NOMO-1 (cell line): ENCODE measurements around the gene NOD1.
A peak's percentile ranks its signal among the peaks of the same experiment; 100 is the strongest.
"Not testable (repeated sequence)": the region's sequence is repeated elsewhere in the genome, so short reads cannot be mapped to it uniquely, and the experiment has no call there.

Experiments
- DNase-seq, 2 experiments: peaks; one replicate each; lab custom pipeline; 2025; ENCODE audit not compliant: unreplicated experiment in 2 of 2; lab: John Stamatoyannopoulos, UW

NOD1 gene, protein sequence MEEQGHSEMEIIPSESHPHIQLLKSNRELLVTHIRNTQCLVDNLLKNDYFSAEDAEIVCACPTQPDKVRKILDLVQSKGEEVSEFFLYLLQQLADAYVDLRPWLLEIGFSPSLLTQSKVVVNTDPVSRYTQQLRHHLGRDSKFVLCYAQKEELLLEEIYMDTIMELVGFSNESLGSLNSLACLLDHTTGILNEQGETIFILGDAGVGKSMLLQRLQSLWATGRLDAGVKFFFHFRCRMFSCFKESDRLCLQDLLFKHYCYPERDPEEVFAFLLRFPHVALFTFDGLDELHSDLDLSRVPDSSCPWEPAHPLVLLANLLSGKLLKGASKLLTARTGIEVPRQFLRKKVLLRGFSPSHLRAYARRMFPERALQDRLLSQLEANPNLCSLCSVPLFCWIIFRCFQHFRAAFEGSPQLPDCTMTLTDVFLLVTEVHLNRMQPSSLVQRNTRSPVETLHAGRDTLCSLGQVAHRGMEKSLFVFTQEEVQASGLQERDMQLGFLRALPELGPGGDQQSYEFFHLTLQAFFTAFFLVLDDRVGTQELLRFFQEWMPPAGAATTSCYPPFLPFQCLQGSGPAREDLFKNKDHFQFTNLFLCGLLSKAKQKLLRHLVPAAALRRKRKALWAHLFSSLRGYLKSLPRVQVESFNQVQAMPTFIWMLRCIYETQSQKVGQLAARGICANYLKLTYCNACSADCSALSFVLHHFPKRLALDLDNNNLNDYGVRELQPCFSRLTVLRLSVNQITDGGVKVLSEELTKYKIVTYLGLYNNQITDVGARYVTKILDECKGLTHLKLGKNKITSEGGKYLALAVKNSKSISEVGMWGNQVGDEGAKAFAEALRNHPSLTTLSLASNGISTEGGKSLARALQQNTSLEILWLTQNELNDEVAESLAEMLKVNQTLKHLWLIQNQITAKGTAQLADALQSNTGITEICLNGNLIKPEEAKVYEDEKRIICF

GRCh38 chr7:30478349-30479201, at the start of gene NOD1:
TSS of gene NOD1 (minus strand) at chr7:30478784. CDS start at chr7:30456921, 21,863 bp downstream.
- peak; percentile 70 to 83 for DNase-seq

DNA sequence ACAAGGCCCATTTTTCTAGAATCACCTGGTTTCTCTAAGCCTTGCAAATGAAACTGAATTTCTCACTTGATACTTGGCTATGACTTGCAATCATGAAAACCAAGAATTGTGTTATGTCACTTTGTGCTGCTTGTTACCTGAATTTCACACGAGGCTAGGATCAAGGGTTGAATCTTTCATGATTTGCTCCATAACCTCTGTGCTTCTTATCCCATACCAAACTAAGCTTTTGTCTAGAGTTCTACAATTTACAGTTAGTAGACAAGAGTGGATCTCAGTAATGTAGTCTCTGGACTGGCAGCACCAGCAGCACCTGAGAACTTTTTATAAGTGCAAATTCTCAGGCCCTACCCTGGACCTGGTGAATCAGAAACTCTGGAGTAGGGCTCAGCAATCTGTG, 48.7 kb upstream of the NOD1 start:
- not testable (repeated sequence) for DNase-seq

GRCh38 chr7:30526163-30526562, 47.6 kb upstream of the NOD1 start:
- no peak for DNase-seq

- no peak for DNase-seq
Measured at GRCh38 chr7:30525429-30525828, 46.8 kb upstream of the NOD1 start.

DNA sequence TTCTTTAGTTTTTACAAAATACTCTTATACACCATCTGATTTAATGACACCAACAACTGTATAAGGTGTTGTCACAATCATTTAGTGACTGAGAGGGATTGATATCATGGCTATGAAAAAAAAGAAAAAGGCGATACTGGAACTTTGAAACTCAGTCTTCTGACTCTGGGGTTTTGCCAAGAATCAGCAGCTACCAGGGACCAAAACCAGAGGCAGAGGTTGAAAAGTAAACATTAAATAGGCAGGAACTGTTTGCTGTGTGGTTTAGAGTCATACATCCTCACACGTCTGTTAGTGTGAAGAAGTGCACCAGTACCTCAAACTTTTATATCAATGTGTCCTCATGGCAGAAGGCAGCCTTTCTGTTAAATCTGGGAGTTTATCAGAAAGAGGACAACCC, 46.0 kb upstream of the NOD1 start:
- no peak for DNase-seq

- DNase-seq: no peak
Measured at GRCh38 chr7:30523466-30523865, 44.9 kb upstream of the NOD1 start.

GRCh38 chr7:30522159-30522558, 43.6 kb upstream of the NOD1 start:
- DNase-seq: no peak

DNA sequence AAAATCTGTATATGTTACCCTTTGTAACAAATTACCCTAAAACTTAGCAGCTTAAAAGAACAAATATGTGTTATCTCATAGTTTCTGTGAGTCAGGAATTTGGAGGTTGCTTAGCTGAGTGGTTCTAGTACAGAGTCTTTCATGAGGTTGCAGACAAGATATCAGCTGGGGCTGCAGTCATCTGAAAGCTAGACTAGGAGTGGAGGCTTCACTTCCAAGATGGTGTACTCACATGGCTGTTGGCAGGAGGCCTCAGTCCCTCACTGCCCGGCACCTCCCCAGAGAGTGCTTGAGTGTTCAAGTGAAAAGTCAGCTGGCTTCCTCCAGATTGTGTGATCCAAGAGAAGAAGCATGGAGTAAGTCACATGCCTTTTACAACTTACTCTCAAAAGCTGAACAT, 42.9 kb upstream of the NOD1 start:
- no peak for DNase-seq

GRCh38 chr7:30519122-30519521, 40.5 kb upstream of the NOD1 start:
- no peak for DNase-seq

DNA sequence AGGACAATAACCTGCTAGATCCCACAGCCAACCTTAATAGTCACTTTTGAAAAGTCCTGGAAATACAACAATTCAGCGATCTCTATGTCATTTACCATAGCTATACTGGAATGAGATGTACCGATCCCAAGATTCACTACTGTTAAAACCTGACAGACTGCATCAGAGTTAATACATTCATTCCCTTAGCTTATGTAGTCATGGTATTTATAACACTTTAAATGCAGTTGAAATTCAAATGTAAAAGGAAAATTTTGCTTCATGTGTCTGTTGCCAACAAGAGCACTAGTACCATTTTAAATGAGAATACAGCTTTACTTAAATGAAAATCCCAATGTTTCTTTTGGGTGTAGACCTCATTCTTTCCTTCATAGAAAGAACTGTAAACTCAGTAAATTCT, 37.2 kb upstream of the NOD1 start:
- no peak for DNase-seq

- DNase-seq: no peak
Measured at GRCh38 chr7:30514776-30515175, 36.2 kb upstream of the NOD1 start.

DNA sequence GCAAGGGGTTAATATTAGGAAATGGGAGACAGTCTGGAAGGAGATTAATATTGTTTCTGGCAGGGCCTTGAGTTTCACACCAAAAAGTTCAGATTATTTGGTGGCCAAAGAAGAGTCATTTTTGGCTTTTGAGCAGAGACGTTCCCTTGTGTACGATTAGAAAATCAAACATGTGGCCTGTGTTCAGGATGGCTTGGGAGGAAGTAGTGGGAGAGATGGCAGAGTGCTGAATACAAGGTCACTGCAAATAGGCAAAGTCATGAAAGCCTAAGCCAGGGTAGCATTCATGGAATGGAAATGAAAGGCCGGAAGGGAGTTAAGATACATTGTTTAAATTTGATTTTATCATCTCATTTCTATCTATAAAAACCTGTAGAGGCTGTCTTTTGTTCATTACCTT, 35.6 kb upstream of the NOD1 start:
- no peak for DNase-seq

DNA sequence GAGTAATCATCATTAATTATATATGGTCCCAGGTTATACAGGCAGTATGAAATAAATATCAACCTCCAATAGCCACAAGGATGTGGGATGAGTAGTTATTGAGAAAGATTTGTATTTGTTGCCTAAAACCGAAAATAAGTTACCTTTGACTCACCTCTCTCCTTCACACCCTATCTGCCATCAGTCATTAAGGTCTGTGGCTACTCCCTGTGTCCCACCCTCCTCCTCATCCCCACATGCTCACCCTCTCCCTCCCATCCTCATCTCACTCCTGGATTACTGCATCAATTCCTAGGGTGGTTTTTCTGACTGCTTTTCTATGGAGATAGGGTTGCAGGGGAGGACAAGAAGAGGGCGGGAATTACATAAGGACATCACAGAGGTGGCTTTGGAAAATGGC, 35.2 kb upstream of the NOD1 start:
- DNase-seq: no peak

- DNase-seq: no peak
Measured at GRCh38 chr7:30511973-30512662, 33.5 kb upstream of the NOD1 start.

DNA sequence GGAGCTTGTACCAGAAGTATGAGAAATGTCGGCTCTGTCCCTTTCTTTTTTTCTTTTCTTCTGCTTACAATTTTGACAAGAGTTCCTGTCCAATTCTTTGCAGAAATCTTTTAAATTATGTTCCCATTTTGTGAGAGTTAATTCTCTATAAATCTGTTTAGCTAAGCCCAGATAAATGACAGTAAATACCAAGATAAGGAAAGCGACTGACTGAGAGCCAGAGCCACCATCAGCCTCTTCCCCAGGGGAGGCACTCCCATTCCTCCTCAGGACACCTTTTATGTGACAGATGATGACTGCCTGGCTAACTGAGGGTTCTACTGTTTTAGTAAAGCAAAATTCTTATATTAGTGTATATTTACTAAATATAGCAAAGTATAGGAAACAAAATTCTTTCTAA, 32.9 kb upstream of the NOD1 start:
- DNase-seq: no peak

DNA sequence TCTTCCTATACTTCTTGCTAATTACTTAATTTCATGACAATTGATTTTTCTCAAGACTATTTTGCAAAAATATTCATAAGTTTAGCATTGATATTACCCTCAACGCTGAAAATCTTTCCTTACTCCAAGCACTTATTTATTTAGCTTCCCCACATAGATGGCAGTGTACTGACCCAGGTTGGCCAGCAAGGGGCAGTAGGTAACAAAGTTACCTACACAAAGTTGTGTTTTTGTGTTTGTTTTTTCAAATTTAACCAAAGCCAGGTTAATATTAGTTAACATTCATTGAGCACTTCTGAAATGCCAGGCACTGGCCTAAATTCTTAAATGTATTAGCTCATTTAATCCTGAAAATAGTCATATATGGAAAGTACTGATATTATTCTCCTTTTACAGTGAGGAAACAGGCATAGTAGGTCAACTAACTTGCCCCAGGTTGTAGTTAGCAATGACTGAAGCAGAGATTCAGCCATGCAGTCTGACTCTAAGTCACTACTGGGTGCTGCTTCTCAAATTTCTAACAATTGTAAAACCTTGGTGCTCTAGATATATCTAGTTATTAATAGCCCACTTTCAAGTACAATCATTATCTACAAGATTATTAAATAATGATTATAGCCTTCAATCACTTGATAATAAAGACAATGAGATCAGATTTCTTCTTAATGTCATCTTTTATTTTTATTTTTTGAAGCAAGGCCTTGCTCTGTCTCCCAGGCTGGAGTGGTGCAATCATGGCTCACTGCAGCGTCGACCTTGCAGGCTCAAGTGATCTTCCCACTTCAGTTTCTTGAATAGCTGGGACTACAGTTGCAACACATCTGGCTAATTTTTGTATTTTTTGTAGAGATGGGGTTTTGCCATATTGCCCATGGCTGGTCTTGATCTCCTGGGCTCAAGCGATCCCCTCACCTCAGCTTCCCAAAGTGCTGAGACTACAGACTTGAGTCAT, 31.8 kb upstream of the NOD1 start:
- peak in 1 of 2 experiments; percentile 31 for DNase-seq

DNA sequence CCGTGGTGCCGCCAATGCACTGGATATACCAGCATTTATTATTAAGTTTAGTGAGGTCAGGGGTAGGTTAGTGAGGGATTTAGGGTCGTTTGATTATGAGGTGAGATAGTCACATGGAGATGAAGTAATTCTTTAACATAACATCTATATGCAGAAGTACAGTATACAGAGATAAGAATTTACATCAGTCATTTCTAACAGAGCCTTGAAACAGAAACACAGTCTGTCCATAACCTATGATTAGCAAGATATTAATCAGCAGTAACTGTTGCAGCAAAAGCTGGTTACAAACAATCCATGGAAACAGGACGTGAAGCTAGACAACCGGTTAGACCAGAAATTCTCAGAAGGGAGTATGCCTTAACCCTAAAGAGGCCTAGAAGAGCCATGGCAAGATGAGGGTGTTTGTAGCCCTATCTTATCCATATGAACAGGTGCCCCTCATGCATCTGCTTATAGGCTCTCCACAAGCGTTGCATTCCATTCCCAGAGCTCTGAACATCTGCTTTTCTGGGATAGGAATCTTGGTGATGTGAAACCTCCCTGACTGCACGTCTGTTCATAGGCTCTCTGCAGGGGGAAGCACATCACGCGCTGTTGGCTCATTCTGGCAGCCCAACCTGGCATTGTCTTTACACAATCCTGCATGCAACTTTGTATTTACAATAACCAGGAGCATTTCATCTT, 30.7 kb upstream of the NOD1 start:
- not testable (repeated sequence) for DNase-seq

- not testable (repeated sequence) for DNase-seq
Measured at GRCh38 chr7:30507346-30507900, 28.8 kb upstream of the NOD1 start.
